GM12878 (cell line): ENCODE measurements around the gene LDLRAD3. TPM values are rescaled to one million over a fixed set of nuclear protein-coding genes. Genes with fewer than 3 reads are reported as not detected.

ENCODE experiments used
- ATAC-seq: fragments of 200-7000 bp; cut with Tn5 transposase; 3 replicates; pipeline ENCODE4 v1.9.1; 2020; ENCODE audit warnings: mild to moderate bottlenecking, moderate library complexity
- BruUV-seq: library from RNA; stranded (reverse); fragments of 400-500 nt; replicated peaks from 2 replicates; lab custom pipeline; 2021; lab: Mats Ljungman, UMichigan
- CTCF ChIA-PET: fragments of 300-600 bp; sonication (Branson Sonifier 250); formaldehyde crosslinking; extraction: SDS; loops from one replicate; lab custom pipeline; 2021; ENCODE audit warnings: inconsistent platforms; lab: Yijun Ruan, JAX
- POLR2A ChIA-PET: fragments of 350-600 bp; formaldehyde crosslinking; extraction: SDS; loops from one replicate; lab custom pipeline; 2021; ENCODE audit warnings: inconsistent platforms; lab: Charles Lee
- RAD21 ChIA-PET: fragments of 300-600 bp; sonication (Branson Sonifier 250); formaldehyde crosslinking; loops from one replicate; lab custom pipeline; 2023; ENCODE audit warnings: antibody characterized with exemption; ENCODE audit not compliant: unreplicated experiment; lab: Charles Lee
- SMC1A ChIA-PET: fragments of 300-600 bp; sonication (Branson Sonifier 250); formaldehyde crosslinking; loops from one replicate; lab custom pipeline; 2023; ENCODE audit not compliant: unreplicated experiment, uncharacterized antibody; lab: Charles Lee
- DNase-seq: peaks from one replicate; pipeline ENCODE4 v3.0.0-alpha.2; 2011; ENCODE audit warnings: low read depth, low spot score
- FAIRE-seq: peaks from 3 replicates; lab custom pipeline; 2011; peaks lifted over from hg19 to GRCh38; lab: Jason Lieb, UNC
- H2AFZ ChIP-seq: 2 replicates; pipeline ENCODE4 v1.6.0; 2011; ENCODE audit warnings: low read depth, low read length, control low read depth; ENCODE audit not compliant: control insufficient read depth
- H3K27ac ChIP-seq: 2 replicates; pipeline ENCODE4 v1.5.1; 2011; ENCODE audit warnings: control low read depth; ENCODE audit not compliant: control insufficient read depth, insufficient read depth
- H3K27me3 ChIP-seq, 2 experiments: replicated peaks in 1 of 2; 2 replicates each; pipeline versions ENCODE4 v1.6.0 to v1.6.1; 2011; ENCODE audit warnings: low read length in 1 of 2; ENCODE audit not compliant: control insufficient read depth in 2 of 2, insufficient read depth in 2 of 2
- H3K36me3 ChIP-seq, 2 experiments: 2 replicates each; pipeline ENCODE4 v1.5.1; 2011; ENCODE audit warnings: low read length in 1 of 2; ENCODE audit not compliant: control insufficient read depth in 2 of 2, insufficient read depth in 2 of 2
- H3K4me1 ChIP-seq: 2 replicates; pipeline ENCODE4 v1.6.1; 2011; ENCODE audit warnings: mild to moderate bottlenecking, low read length, moderate library complexity, mixed read lengths; ENCODE audit not compliant: control insufficient read depth, insufficient read depth
- H3K4me2 ChIP-seq: 2 replicates; pipeline ENCODE4 v1.6.0; 2011; ENCODE audit warnings: control low read depth; ENCODE audit not compliant: control insufficient read depth, insufficient read depth
- H3K4me3 ChIP-seq: fragments of 200-600 bp; sonication (generic); 2 replicates; pipeline ENCODE4 v1.5.1; 2016
- H3K79me2 ChIP-seq: 2 replicates; pipeline ENCODE4 v1.6.0; 2011; ENCODE audit warnings: low read length; ENCODE audit not compliant: control insufficient read depth, insufficient read depth
- H3K9ac ChIP-seq: 2 replicates; pipeline ENCODE4 v1.8.0; 2011; ENCODE audit warnings: low read length, control low read depth, mixed read lengths; ENCODE audit not compliant: control insufficient read depth, insufficient read depth
- H3K9me3 ChIP-seq: replicated peaks from 3 replicates; pipeline ENCODE4 v1.5.1; 2011; ENCODE audit warnings: mild to moderate bottlenecking, low read length; ENCODE audit not compliant: control insufficient read depth, insufficient read depth
- H4K20me1 ChIP-seq: 2 replicates; pipeline ENCODE4 v1.6.0; 2011; ENCODE audit not compliant: control insufficient read depth, insufficient read depth
- E2F8 ChIP-seq: fragments of 450-650 bp; IDR thresholded peaks from 2 replicates; pipeline ENCODE4 v1.6.1; 2018; ENCODE audit warnings: mild to moderate bottlenecking, low read depth, moderate library complexity; ENCODE audit not compliant: partially characterized antibody
- EP300 ChIP-seq, 2 experiments: fragments of 150-350 bp in 1 of 2; IDR thresholded peaks; 2 replicates each; pipeline ENCODE4 v1.6.1; 2011 to 2012; ENCODE audit warnings: low read depth in 2 of 2, low read length in 2 of 2, borderline replicate concordance in 1 of 2, improper control_type of control experiment in 1 of 2, inconsistent platforms in 1 of 2; ENCODE audit not compliant: control insufficient read depth in 1 of 2
- ETV6 ChIP-seq, 2 experiments: fragments of 450-650 bp in 1 of 2; IDR thresholded peaks in 1 of 2; conservative IDR thresholded peaks in 1 of 2; 2 replicates each; pipeline ENCODE4 v1.6.1; 2014; ENCODE audit warnings: antibody characterized with exemption in 1 of 2, borderline replicate concordance in 1 of 2, low read depth in 1 of 2, mild to moderate bottlenecking in 1 of 2, moderate library complexity in 1 of 2
- PAX8 ChIP-seq: fragments of 450-650 bp; IDR thresholded peaks from 2 replicates; pipeline ENCODE4 v1.6.1; 2017; ENCODE audit warnings: mild to moderate bottlenecking, moderate library complexity
- RCOR1 ChIP-seq: conservative IDR thresholded peaks from 2 replicates; pipeline ENCODE4 v1.6.1; 2012; ENCODE audit warnings: low read depth, low read length, improper control_type of control experiment
- SIX5 ChIP-seq: IDR thresholded peaks from 2 replicates; pipeline ENCODE4 v1.6.1; 2011; ENCODE audit warnings: mild to moderate bottlenecking, low read depth, low read length, moderate library complexity; ENCODE audit not compliant: severe bottlenecking
- SMAD1 ChIP-seq: fragments of 450-650 bp; IDR thresholded peaks from 2 replicates; pipeline ENCODE4 v1.6.1; 2018; ENCODE audit warnings: mild to moderate bottlenecking, low read depth; ENCODE audit not compliant: partially characterized antibody
- SMC3 ChIP-seq: IDR thresholded peaks from 2 replicates; pipeline ENCODE4 v1.6.1; 2011; ENCODE audit warnings: low read length, improper control_type of control experiment, borderline replicate concordance
- WGBS: methylation state at CpG from one replicate; pipeline ENCODE4 v1.1.6; 2016; ENCODE audit warnings: low lambda C conversion rate; ENCODE audit not compliant: insufficient replicate concordance, insufficient coverage; ENCODE audit errors: missing lambda C conversion rate; 5-methylcytosine and 5-hydroxymethylcytosine counted together
- in situ Hi-C: fragments of 300-500 bp; cut with MboI; formaldehyde crosslinking; loops from 9 replicates; pipeline ENCODE4 v1.14.3; 2018; ENCODE audit warnings: mixed read lengths
- intact Hi-C: fragments of 100-400 bp; cut with micrococcal nuclease; formaldehyde crosslinking; loops from one replicate; pipeline ENCODE4 v1.14.2; 2022; ENCODE audit not compliant: unreplicated experiment
- polyA plus RNA-seq, 11 experiments: library from polyadenylated mRNA; depleted of rRNA in 4 of 11; unstranded in 6 of 11; stranded (reverse) in 5 of 11; fragments of >200 nt; fragmentation: Nextera tagmentation in 4 of 11; fragmentation: Illumina TruSeq in 1 of 11; extraction: Ambion mirVana in 4 of 11; extraction: Trizol in 1 of 11; gene quantifications; 1 replicate in 1 of 11; 2 replicates in 10 of 11; pipeline versions ENCODE4 v1.2.1 to v1.2.3, GENCODE V29; 2011 to 2016; ENCODE audit warnings: inconsistent platforms in 2 of 11, missing spikeins in 2 of 11, low read depth in 1 of 11
- total RNA-seq, 4 experiments: library from RNA; depleted of rRNA in 3 of 4; stranded (reverse); fragments of >200 nt in 3 of 4; fragmentation: Illumina TruSeq in 1 of 4; extraction: Trizol in 1 of 4; gene quantifications; 2 replicates each; pipeline versions ENCODE4 v1.2.1 to v1.2.3, GENCODE V29; 2013 to 2021
- TF ChIP-seq, protein P1 (sequence below): fragments of 150-350 bp; IDR thresholded peaks from 2 replicates; pipeline ENCODE4 v1.6.1; 2016; ENCODE audit warnings: low read depth, low read length
- TF ChIP-seq, protein P2 (sequence below): fragments of 450-650 bp; IDR thresholded peaks from 2 replicates; pipeline ENCODE4 v1.6.1; 2017; ENCODE audit warnings: low read depth, mild to moderate bottlenecking, moderate library complexity
- TF ChIP-seq, protein P3 (sequence below): fragments of 450-650 bp; conservative IDR thresholded peaks from 2 replicates; pipeline ENCODE4 v1.6.1; 2017; ENCODE audit warnings: mild to moderate bottlenecking, moderate library complexity

LDLRAD3 gene
- total and polyA plus RNA-seq, 10 of the 15 experiments (the other 5 are each of a cell fraction or from before 2014, with no cell fraction given), result 2.5 to 17.2 (median 10.7) TPM

DNA sequence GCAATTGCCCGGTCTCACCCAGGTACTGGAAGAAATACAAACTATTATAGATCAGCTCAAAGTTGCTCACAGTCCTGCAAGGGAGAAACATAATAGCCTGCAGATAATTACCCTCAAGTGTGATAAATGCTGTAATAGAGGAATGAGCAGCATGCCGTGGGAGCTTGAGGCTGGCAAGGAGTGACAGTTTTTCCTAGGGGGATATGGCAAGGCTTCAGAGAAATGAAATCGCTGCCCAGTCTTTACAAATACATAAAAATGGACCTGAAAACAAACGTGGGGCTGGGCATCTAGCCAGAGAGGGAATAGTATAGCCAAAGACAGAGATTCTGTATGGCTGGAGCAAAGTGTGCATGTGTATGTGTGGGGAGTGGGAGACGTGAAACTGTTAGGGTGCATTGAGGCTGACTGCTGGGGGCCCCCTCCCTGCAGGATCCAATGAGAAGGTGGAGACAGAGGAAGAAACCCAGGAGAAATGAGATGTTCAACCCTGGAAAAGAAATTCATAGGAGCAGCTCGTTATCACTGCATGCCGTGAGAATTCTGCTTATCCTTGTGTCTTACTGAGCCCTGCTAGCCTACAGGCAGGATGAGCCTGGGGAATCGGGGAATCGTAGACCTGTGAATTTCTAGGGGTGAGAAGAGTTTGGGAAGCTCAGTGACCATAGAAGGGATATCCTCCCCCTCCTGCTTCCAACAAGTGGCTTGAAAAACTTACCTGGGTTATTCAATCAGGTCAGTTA, 167.0 kb downstream of the LDLRAD3 start:
- FAIRE-seq (no peak), DNase-seq (no peak), ATAC-seq (no peak; the same call in 2 of the 3 replicates)
- Histone ChIP-seq H3K9ac (no peak overlapping the region), H3K27me3 (no peaks in the 10 kb centered on the region), H3K27ac (no peak overlapping the region), H4K20me1 (no peaks in the 10 kb centered on the region), H3K4me2 (no peak overlapping the region), H3K4me1 (no peaks in the 10 kb centered on the region; the same call in 1 of the 2 replicates), H3K36me3 (no peaks in the 10 kb centered on the region), H3K79me2 (no peaks in the 10 kb centered on the region), H3K9me3 (no peaks in the 10 kb centered on the region; the same call in 1 of the 3 replicates), H2AFZ (no peak overlapping the region), H3K4me3 (no peak overlapping the region)
- intact Hi-C loops, result no loop called here
- no TSS peak for BruUV-seq
- in situ Hi-C loops, result no loop called here
- 35% methylated on average over 9 of the region's 9 CpGs for WGBS
- POLR2A ChIA-PET, result no interaction called here
- RAD21 ChIA-PET, result interaction anchor here (1.0 kb wide), 1 partner anchor 70 kb away, joined by 3 read pairs; no protein-coding TSS in a partner anchor
- SMC1A ChIA-PET, result interaction anchor here (0.6 to 1.5 kb wide), 3 partner anchors 54 to 270 kb away, joined by 3 to 6 read pairs (median 4); no protein-coding TSS in a partner anchor
- CTCF ChIA-PET, result interaction anchor here (0.7 to 1.7 kb wide), 3 partner anchors 69 to 289 kb away, joined by 3 to 12 read pairs (median 6); no protein-coding TSS in a partner anchor
- TF ChIP-seq, protein P1, sequence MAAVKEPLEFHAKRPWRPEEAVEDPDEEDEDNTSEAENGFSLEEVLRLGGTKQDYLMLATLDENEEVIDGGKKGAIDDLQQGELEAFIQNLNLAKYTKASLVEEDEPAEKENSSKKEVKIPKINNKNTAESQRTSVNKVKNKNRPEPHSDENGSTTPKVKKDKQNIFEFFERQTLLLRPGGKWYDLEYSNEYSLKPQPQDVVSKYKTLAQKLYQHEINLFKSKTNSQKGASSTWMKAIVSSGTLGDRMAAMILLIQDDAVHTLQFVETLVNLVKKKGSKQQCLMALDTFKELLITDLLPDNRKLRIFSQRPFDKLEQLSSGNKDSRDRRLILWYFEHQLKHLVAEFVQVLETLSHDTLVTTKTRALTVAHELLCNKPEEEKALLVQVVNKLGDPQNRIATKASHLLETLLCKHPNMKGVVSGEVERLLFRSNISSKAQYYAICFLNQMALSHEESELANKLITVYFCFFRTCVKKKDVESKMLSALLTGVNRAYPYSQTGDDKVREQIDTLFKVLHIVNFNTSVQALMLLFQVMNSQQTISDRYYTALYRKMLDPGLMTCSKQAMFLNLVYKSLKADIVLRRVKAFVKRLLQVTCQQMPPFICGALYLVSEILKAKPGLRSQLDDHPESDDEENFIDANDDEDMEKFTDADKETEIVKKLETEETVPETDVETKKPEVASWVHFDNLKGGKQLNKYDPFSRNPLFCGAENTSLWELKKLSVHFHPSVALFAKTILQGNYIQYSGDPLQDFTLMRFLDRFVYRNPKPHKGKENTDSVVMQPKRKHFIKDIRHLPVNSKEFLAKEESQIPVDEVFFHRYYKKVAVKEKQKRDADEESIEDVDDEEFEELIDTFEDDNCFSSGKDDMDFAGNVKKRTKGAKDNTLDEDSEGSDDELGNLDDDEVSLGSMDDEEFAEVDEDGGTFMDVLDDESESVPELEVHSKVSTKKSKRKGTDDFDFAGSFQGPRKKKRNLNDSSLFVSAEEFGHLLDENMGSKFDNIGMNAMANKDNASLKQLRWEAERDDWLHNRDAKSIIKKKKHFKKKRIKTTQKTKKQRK, result no peak
- TF ChIP-seq, protein P2, sequence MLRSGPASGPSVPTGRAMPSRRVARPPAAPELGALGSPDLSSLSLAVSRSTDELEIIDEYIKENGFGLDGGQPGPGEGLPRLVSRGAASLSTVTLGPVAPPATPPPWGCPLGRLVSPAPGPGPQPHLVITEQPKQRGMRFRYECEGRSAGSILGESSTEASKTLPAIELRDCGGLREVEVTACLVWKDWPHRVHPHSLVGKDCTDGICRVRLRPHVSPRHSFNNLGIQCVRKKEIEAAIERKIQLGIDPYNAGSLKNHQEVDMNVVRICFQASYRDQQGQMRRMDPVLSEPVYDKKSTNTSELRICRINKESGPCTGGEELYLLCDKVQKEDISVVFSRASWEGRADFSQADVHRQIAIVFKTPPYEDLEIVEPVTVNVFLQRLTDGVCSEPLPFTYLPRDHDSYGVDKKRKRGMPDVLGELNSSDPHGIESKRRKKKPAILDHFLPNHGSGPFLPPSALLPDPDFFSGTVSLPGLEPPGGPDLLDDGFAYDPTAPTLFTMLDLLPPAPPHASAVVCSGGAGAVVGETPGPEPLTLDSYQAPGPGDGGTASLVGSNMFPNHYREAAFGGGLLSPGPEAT, result no peak
- no peak for TF ChIP-seq SMC3
- TF ChIP-seq E2F8, result no peak
- TF ChIP-seq EP300 (IDR thresholded peaks at IDR 0.05; ENCODE audit: borderline replicate concordance in 1 of 2, control insufficient read depth in 1 of 2, low read depth in 2 of 2, low read length in 2 of 2), result no peak
- TF ChIP-seq ETV6 (conservative IDR thresholded peaks at IDR 0.05 in 1 of 2, IDR thresholded peaks at IDR 0.05 in 1 of 2; ENCODE audit: borderline replicate concordance in 1 of 2, low read depth in 1 of 2), result no peak
- TF ChIP-seq PAX8, result no peak
- TF ChIP-seq, protein P3, sequence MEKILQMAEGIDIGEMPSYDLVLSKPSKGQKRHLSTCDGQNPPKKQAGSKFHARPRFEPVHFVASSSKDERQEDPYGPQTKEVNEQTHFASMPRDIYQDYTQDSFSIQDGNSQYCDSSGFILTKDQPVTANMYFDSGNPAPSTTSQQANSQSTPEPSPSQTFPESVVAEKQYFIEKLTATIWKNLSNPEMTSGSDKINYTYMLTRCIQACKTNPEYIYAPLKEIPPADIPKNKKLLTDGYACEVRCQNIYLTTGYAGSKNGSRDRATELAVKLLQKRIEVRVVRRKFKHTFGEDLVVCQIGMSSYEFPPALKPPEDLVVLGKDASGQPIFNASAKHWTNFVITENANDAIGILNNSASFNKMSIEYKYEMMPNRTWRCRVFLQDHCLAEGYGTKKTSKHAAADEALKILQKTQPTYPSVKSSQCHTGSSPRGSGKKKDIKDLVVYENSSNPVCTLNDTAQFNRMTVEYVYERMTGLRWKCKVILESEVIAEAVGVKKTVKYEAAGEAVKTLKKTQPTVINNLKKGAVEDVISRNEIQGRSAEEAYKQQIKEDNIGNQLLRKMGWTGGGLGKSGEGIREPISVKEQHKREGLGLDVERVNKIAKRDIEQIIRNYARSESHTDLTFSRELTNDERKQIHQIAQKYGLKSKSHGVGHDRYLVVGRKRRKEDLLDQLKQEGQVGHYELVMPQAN, result no peak
- no peak for TF ChIP-seq RCOR1
- no peak for TF ChIP-seq SMAD1
- no peak for TF ChIP-seq SIX5
